Activated T-helper 2 cell treated with anti-CD3 and anti-CD28 coated beads, Interferon-gamma antibody, Interleukin-2, Interleukin-4, amounts not matched to agents 10 μg/mL and 5 μg/mL and 100 μg/mL, durations not matched to agents 14 hours and 24 hours and 36 hours (primary cell): ENCODE data around the gene CACNG4. TPM values are rescaled to one million over a fixed set of nuclear protein-coding genes. Genes with fewer than 3 reads are reported as not detected.

Experiments
- DNase-seq: peaks from one replicate; pipeline ENCODE4 v3.0.0; 2021; ENCODE audit warnings: low spot score
- H3K27ac Mint-ChIP-seq: one replicate; pipeline ENCODE4 v1.8.0; 2021; ENCODE audit warnings: mixed read lengths
- H3K27me3 Mint-ChIP-seq: one replicate; pipeline ENCODE4 v1.8.0; 2021; ENCODE audit warnings: low read depth, mixed read lengths
- H3K36me3 Mint-ChIP-seq: one replicate; pipeline ENCODE4 v1.8.0; 2021; ENCODE audit warnings: low read depth, mixed read lengths
- H3K4me1 Mint-ChIP-seq: one replicate; pipeline ENCODE4 v1.8.0; 2021; ENCODE audit warnings: low read depth, mixed read lengths
- H3K4me3 Mint-ChIP-seq: one replicate; pipeline ENCODE4 v1.8.0; 2021; ENCODE audit warnings: low read depth, mild to moderate bottlenecking, moderate library complexity, mixed read lengths
- H3K9me3 Mint-ChIP-seq: one replicate; pipeline ENCODE4 v1.8.0; 2021; ENCODE audit warnings: mixed read lengths
- intact Hi-C: fragments of 100-400 bp; cut with micrococcal nuclease; formaldehyde crosslinking; loops from one replicate; pipeline ENCODE4 v1.15.1; 2023
- total RNA-seq: library from RNA; stranded (reverse); gene quantifications from 2 replicates; pipeline ENCODE4 v1.2.3, GENCODE V29; 2022

The CACNG4 gene
- total RNA-seq, 1 donor from 2014 or later, result not detected

GRCh38 chr17:67021196-67021595 lies 56.7 kb downstream of the CACNG4 start:
- no peak overlapping the region for H3K27ac Mint-ChIP-seq
- no peak for DNase-seq
- intact Hi-C loops, result no loop called here
- no peak overlapping the region for H3K4me3 Mint-ChIP-seq
- H3K9me3 Mint-ChIP-seq, result no peaks in the 10 kb centered on the region
- H3K36me3 Mint-ChIP-seq, result no peaks in the 10 kb centered on the region
- H3K4me1 Mint-ChIP-seq, result no peaks in the 10 kb centered on the region
- no peaks in the 10 kb centered on the region for H3K27me3 Mint-ChIP-seq

DNA sequence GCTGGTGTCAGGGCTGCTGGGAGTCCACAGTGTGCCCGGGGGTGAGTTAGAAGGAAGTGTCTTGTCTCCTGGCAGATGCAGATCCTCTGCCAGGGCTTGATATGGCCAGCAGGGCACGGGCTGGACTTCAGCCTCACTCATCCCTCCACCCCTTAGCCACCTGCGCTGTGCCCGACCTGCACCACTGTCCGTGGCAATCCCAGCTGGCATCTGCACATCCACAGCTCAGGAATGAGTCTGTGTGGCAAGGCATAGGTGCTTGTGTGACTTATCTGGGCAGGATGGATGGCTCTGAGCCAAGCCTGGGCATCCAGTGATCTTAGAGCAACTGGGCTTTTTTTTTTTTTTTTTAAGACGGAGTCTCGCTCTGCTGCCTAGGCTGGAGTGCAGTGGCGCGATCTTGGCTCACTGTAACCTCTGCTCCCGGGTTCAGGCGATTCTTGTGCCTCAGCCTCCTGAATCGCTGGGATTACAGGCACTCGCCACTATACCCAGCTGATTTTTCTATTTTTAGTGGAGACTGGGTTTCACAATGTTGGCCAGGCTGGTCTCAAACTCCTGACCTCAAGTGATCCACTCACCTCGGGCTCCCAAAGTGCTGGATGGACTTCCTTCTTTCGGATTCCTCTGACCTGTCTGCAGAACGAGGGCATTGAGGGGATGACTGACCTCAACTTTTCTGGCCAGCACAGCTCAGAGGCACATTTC lies 57.4 kb downstream of the CACNG4 start:
- no peak for DNase-seq
- Mint-ChIP-seq H3K27me3 (no peaks in the 10 kb centered on the region), H3K4me3 (no peak overlapping the region), H3K36me3 (no peaks in the 10 kb centered on the region), H3K9me3 (no peaks in the 10 kb centered on the region), H3K4me1 (no peaks in the 10 kb centered on the region), H3K27ac (no peak overlapping the region)
- intact Hi-C loops, result no loop called here

- no peaks in the 10 kb centered on the region for H3K27me3 Mint-ChIP-seq
- no peaks in the 10 kb centered on the region for H3K9me3 Mint-ChIP-seq
- no peak overlapping the region for H3K27ac Mint-ChIP-seq
- H3K36me3 Mint-ChIP-seq, result no peaks in the 10 kb centered on the region
- no peak for DNase-seq
- intact Hi-C loops, result no loop called here
- no peaks in the 10 kb centered on the region for H3K4me1 Mint-ChIP-seq
- no peak overlapping the region for H3K4me3 Mint-ChIP-seq
Measured at GRCh38 chr17:67022451-67022810, 57.9 kb downstream of the CACNG4 start.

GRCh38 chr17:67024736-67025135 lies 60.2 kb downstream of the CACNG4 start:
- Mint-ChIP-seq H3K9me3 (no peaks in the 10 kb centered on the region), H3K4me1 (no peaks in the 10 kb centered on the region), H3K4me3 (no peak overlapping the region), H3K27me3 (no peaks in the 10 kb centered on the region), H3K36me3 (no peaks in the 10 kb centered on the region), H3K27ac (no peak overlapping the region)
- no peak for DNase-seq
- intact Hi-C loops, result no loop called here

GRCh38 chr17:67025216-67025792 lies 60.8 kb downstream of the CACNG4 start:
- intact Hi-C loops, result no loop called here
- Mint-ChIP-seq H3K4me3 (no peak overlapping the region), H3K4me1 (no peaks in the 10 kb centered on the region), H3K27ac (no peak overlapping the region), H3K27me3 (no peaks in the 10 kb centered on the region), H3K9me3 (no peaks in the 10 kb centered on the region), H3K36me3 (no peaks in the 10 kb centered on the region)
- DNase-seq, result no peak

- intact Hi-C loops, result no loop called here
- Mint-ChIP-seq H3K27me3 (no peaks in the 10 kb centered on the region), H3K9me3 (no peaks in the 10 kb centered on the region), H3K4me1 (no peaks in the 10 kb centered on the region), H3K27ac (no peak overlapping the region), H3K36me3 (no peaks in the 10 kb centered on the region), H3K4me3 (no peak overlapping the region)
- DNase-seq, result no peak
Measured at GRCh38 chr17:67026341-67026740, 61.8 kb downstream of the CACNG4 start.

GRCh38 chr17:67027031-67027628 lies 62.6 kb downstream of the CACNG4 start:
- Mint-ChIP-seq H3K4me3 (no peak overlapping the region), H3K4me1 (no peaks in the 10 kb centered on the region), H3K27ac (no peak overlapping the region), H3K36me3 (no peaks in the 10 kb centered on the region), H3K9me3 (no peaks in the 10 kb centered on the region), H3K27me3 (no peaks in the 10 kb centered on the region)
- DNase-seq, result no peak
- intact Hi-C loops, result no loop called here

GRCh38 chr17:67030641-67031040 lies 66.1 kb downstream of the CACNG4 start:
- Mint-ChIP-seq H3K27ac (no peak overlapping the region), H3K9me3 (no peaks in the 10 kb centered on the region), H3K4me1 (peaks cover 2% of the 10 kb centered on the region), H3K27me3 (no peaks in the 10 kb centered on the region), H3K36me3 (no peaks in the 10 kb centered on the region), H3K4me3 (no peak overlapping the region)
- no peak for DNase-seq
- intact Hi-C loops, result no loop called here

DNA sequence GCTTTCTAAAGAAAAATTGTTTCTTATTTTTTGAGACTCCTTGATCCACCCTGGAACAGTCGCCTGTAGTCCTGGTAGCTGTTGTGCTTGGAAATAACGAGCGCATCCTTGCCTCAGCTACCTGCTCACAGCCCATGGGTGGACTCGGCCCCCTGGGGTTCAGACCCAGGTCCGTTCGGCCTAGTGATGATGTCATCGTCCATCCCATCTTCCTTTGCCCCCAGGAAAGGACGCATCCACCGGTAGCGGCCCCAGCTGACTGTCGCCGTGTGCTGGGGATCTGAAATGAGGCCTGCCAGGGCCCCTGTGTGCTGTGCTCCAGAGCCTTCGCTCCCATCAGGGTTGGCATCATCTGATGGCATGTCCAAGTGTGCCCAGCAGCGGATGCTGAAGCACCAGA lies 67.9 kb downstream of the CACNG4 start:
- no peaks in the 10 kb centered on the region for H3K27me3 Mint-ChIP-seq
- no peaks in the 10 kb centered on the region for H3K9me3 Mint-ChIP-seq
- peaks cover 4% of the 10 kb centered on the region for H3K4me1 Mint-ChIP-seq
- no peak overlapping the region for H3K27ac Mint-ChIP-seq
- H3K36me3 Mint-ChIP-seq, result no peaks in the 10 kb centered on the region
- intact Hi-C loops, result no loop called here
- H3K4me3 Mint-ChIP-seq, result no peak overlapping the region
- DNase-seq, result no peak

- Mint-ChIP-seq H3K9me3 (no peaks in the 10 kb centered on the region), H3K4me3 (no peak overlapping the region), H3K4me1 (peaks cover 4% of the 10 kb centered on the region), H3K27ac (no peak overlapping the region), H3K27me3 (no peaks in the 10 kb centered on the region), H3K36me3 (no peaks in the 10 kb centered on the region)
- DNase-seq, result no peak
- intact Hi-C loops, result no loop called here
Measured at GRCh38 chr17:67032985-67033384, 68.5 kb downstream of the CACNG4 start.

- no peaks in the 10 kb centered on the region for H3K9me3 Mint-ChIP-seq
- no peaks in the 10 kb centered on the region for H3K27me3 Mint-ChIP-seq
- no peak for DNase-seq
- no peak overlapping the region for H3K27ac Mint-ChIP-seq
- no peaks in the 10 kb centered on the region for H3K36me3 Mint-ChIP-seq
- H3K4me3 Mint-ChIP-seq, result no peak overlapping the region
- intact Hi-C loops, result no loop called here
- peaks cover 4% of the 10 kb centered on the region for H3K4me1 Mint-ChIP-seq
Measured at GRCh38 chr17:67033613-67034012, 69.1 kb downstream of the CACNG4 start.

DNA sequence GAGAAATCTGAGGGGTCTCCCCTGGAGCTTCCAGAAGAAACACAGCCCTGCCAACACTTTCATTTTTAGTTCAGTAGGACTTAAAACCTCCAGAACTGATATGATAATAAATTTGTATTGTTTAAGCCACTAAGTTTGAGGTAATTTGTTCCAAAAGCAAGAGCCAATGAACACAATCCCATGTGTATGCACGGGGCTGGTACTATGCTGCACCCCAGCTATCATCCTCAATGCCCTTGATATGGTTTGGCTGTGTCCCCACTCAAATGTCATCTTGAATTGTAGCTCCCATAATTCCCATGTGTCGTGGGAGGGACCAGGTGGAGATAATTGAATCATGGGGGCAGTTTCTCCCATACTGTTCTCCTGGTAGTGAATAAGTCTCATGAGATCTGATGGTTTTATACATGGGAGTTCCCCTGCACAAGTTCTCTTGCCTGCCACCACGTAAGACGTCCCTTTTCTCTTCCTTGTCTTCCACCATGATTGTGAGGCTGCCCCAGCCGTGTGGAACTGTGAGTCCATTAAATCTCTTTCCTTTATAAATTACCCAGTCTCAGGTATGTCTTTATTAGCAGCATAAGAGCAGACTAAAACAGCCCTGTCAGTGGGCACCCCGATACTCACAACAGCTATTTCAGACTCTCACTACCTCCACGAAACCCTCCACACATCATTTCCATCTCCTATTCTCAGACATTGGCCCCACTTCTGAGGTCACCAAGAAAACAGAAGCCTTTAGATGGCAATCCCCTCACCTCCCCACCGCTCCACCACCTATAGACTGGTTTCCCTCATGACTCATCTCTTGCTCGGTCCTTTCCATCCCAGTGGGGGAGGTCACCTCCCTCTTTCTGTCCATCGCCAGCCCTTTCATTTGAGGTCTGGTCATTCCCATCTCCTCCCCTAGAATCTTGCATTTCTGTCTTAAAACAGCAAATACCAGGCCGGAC lies 70.9 kb downstream of the CACNG4 start:
- intact Hi-C loops, result no loop called here
- H3K4me1 Mint-ChIP-seq, result peaks cover 4% of the 10 kb centered on the region
- H3K27me3 Mint-ChIP-seq, result no peaks in the 10 kb centered on the region
- H3K27ac Mint-ChIP-seq, result no peak overlapping the region
- H3K36me3 Mint-ChIP-seq, result no peaks in the 10 kb centered on the region
- H3K4me3 Mint-ChIP-seq, result no peak overlapping the region
- no peaks in the 10 kb centered on the region for H3K9me3 Mint-ChIP-seq
- DNase-seq, result no peak
